Spleen (tissue), 11 donors: ENCODE measurements around the gene MYOC. TPM values are rescaled to one million over a fixed set of nuclear protein-coding genes. Genes with fewer than 3 reads are reported as not detected.
"Not testable (repeated sequence)": the region's sequence is repeated elsewhere in the genome, so short reads cannot be mapped to it uniquely, and the experiment has no call there.

Experiments used
- DNase-seq: peaks from one replicate; pipeline ENCODE4 v3.0.0-alpha.2; 2020
- H3K27ac ChIP-seq, 8 donors: fragments of 200-600 bp; sonication (generic) in 7 of 8; 1 replicate in 4 of 8; 2 replicates in 4 of 8; pipeline versions ENCODE4 v1.5.0 to v1.8.0; 2016 to 2021; ENCODE audit warnings: inconsistent platforms in 4 of 8, mild to moderate bottlenecking in 4 of 8, moderate library complexity in 1 of 8
- H3K27me3 ChIP-seq, 7 donors: fragments of 200-600 bp; sonication (generic) in 6 of 7; replicated peaks in 1 of 7; 1 replicate in 4 of 7; 2 replicates in 3 of 7; pipeline versions ENCODE4 v1.5.0 to v1.8.0; 2016 to 2021; ENCODE audit warnings: inconsistent platforms in 3 of 7, mild to moderate bottlenecking in 1 of 7
- H3K36me3 ChIP-seq, 6 donors: fragments of 200-600 bp; sonication (generic) in 5 of 6; 1 replicate in 4 of 6; 2 replicates in 2 of 6; pipeline versions ENCODE4 v1.5.0 to v1.8.0; 2016 to 2021; ENCODE audit warnings: inconsistent platforms in 2 of 6
- H3K4me1 ChIP-seq, 6 donors: fragments of 200-600 bp; sonication (generic) in 5 of 6; 1 replicate in 3 of 6; 2 replicates in 3 of 6; pipeline versions ENCODE4 v1.5.0 to v1.8.0; 2016 to 2021; ENCODE audit warnings: inconsistent platforms in 3 of 6
- H3K4me3 ChIP-seq, 8 donors: fragments of 200-600 bp; sonication (generic) in 7 of 8; 1 replicate in 4 of 8; 2 replicates in 4 of 8; pipeline versions ENCODE4 v1.5.0 to v1.8.0; 2016 to 2021; ENCODE audit warnings: inconsistent platforms in 4 of 8, mild to moderate bottlenecking in 4 of 8, moderate library complexity in 2 of 8
- H3K9me3 ChIP-seq, 8 donors: fragments of 200-600 bp; sonication (generic) in 7 of 8; 1 replicate in 4 of 8; 2 replicates in 4 of 8; pipeline versions ENCODE4 v1.5.0 to v1.8.0; 2016 to 2021; ENCODE audit warnings: inconsistent platforms in 4 of 8
- POLR2A ChIP-seq, 3 donors: fragments of 450-650 bp; IDR thresholded peaks; one replicate each; pipeline ENCODE4 v1.5.1; 2017; ENCODE audit warnings: antibody characterized with exemption in 3 of 3, mild to moderate bottlenecking in 1 of 3
- POLR2AphosphoS5 ChIP-seq, 3 donors: sonication (generic); formaldehyde crosslinking; IDR thresholded peaks; one replicate each; pipeline ENCODE4 v1.5.1; 2017; ENCODE audit warnings: antibody characterized with exemption in 3 of 3
- WGBS, 5 donors: extraction: QIAGEN DNeasy Blood & Tissue Kit in 3 of 5; methylation state at CpG; one replicate each; pipeline versions ENCODE4 v1.1.5 to v1.1.7; 2013 to 2018; 5-methylcytosine and 5-hydroxymethylcytosine counted together
- intact Hi-C: fragments of 100-400 bp; cut with DNase I; formaldehyde crosslinking; loops from one replicate; pipeline ENCODE4 v1.15.0; 2023; ENCODE audit warnings: low total_unique reads
- polyA plus RNA-seq, 3 donors: library from polyadenylated mRNA; stranded (reverse); fragments of 200-250 nt; gene quantifications; one replicate each; pipeline ENCODE4 v1.2.1, GENCODE V29; 2013
- total RNA-seq, 7 donors: library from RNA; depleted of rRNA in 3 of 7; stranded (reverse); fragments of >200 nt in 3 of 7; fragmentation: NEBNext Ultra II Directional in 4 of 7; extraction: Animal tissue kit (Norgen Biotek cat#: 25700) in 4 of 7; gene quantifications; one replicate each; pipeline versions ENCODE4 v1.1.0 to v1.2.1, GENCODE V29; 2016 to 2021
- TF ChIP-seq, protein P1 (sequence below), 11 experiments: fragments of 200-600 bp in 7 of 11; fragments of 450-650 bp in 4 of 11; sonication (generic) in 4 of 11; IDR thresholded peaks in 8 of 11; conservative IDR thresholded peaks in 3 of 11; 1 replicate in 7 of 11; 2 replicates in 4 of 11; pipeline versions ENCODE4 v1.4.0 to v1.8.0; 2016 to 2021; ENCODE audit warnings: antibody characterized with exemption in 11 of 11, inconsistent platforms in 4 of 11, mild to moderate bottlenecking in 1 of 11
- donor health status: healthy with polysubstance abuse.
- donor health status: DM: no; HTN: no; CAD: no; lungs with moderate emphysema.
- donor health status: DM: no; HTN: no; CAD: no.
- donor health status: Bipolar disorder and iron deficiency.
- donor health status: healthy.
- donor health status: DM: no; HTN: no; CAD: no.
- donor health status: DM: yes; HTN: yes; CAD: no.

The MYOC gene
- total and polyA plus RNA-seq, 10 donors, result 0.10 TPM; not detected in 9

DNA sequence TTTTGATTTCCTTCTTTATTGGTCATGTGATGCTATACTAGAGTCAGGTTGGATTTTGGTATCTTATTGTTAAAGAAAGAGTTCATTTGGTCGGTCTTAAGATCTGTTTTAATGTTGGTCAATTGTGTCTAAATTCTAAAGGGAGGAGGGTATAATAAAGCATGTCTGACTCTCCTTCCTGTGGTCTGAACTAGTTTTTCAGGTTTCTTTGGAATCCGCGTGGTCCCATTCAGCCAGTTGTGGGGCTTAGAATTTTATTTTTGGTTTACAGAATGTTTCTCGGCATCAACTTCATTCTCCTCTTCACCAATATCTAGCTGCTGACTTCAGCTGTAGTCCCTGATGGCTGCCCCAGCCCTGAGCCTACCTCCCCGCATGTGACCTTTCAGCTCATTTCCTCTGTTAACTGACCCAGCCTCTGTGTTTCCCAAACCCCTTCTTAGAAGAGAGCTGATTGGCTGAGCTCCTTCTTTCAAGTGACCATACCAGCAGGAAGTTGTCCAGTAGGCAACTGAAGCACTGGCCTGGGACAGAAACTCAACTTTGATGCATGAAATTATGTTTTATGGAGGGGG, 8.7 kb upstream of the MYOC start:
- TF ChIP-seq POLR2A (IDR thresholded peaks at IDR 0.05) (no peak), POLR2AphosphoS5 (IDR thresholded peaks at IDR 0.05) (no peak)
- TF ChIP-seq, protein P1, sequence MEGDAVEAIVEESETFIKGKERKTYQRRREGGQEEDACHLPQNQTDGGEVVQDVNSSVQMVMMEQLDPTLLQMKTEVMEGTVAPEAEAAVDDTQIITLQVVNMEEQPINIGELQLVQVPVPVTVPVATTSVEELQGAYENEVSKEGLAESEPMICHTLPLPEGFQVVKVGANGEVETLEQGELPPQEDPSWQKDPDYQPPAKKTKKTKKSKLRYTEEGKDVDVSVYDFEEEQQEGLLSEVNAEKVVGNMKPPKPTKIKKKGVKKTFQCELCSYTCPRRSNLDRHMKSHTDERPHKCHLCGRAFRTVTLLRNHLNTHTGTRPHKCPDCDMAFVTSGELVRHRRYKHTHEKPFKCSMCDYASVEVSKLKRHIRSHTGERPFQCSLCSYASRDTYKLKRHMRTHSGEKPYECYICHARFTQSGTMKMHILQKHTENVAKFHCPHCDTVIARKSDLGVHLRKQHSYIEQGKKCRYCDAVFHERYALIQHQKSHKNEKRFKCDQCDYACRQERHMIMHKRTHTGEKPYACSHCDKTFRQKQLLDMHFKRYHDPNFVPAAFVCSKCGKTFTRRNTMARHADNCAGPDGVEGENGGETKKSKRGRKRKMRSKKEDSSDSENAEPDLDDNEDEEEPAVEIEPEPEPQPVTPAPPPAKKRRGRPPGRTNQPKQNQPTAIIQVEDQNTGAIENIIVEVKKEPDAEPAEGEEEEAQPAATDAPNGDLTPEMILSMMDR (IDR thresholded peaks at IDR 0.05 in 8 of 11, conservative IDR thresholded peaks at IDR 0.05 in 3 of 11), result no peak
- WGBS, 5 donors, result 93 to 96% (median 94%) methylated on average over 5 of the region's 5 CpGs
- Histone ChIP-seq H3K4me3 (no peak overlapping the region), H3K4me1 (no peaks in the 10 kb centered on the region), H3K9me3 (no peaks in the 10 kb centered on the region), H3K27ac (no peak overlapping the region), H3K27me3 (peaks cover 0 to under 1% (median 0%) of the 10 kb centered on the region in 7 donors), H3K36me3 (no peaks in the 10 kb centered on the region)
- DNase-seq, result no peak
- intact Hi-C loops, result no loop called here

DNA sequence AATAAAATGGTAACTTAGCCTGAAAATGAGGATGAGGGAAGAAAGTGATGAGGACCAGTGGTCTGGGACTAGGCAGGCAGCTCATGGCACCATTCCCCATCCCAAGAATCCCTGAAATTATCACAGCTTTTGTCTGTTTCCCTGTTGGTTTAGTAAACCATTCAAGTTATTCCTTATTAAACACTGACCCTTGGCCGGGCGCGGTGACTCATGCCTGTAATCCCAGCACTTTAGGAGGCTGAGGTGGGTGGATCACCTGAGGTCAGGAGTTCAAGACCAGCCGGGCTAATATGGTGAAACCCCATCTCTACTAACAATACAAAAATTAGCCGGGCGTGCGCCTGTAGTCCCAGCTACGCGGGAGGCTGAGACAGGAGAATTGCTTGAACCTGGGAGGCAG, 3.7 kb upstream of the MYOC start:
- peaks cover 0 to 29% (median 0%) of the 10 kb centered on the region in 7 donors for H3K27me3 ChIP-seq
- H3K4me3 ChIP-seq, H3K9me3 ChIP-seq, intact Hi-C loops, H3K36me3 ChIP-seq, DNase-seq, H3K27ac ChIP-seq: not testable (repeated sequence)
- WGBS, 5 donors, result 93 to 99% (median 97%) methylated on average over 9 of the region's 9 CpGs
- peaks cover 0 to 18% (median 9%) of the 10 kb centered on the region in 6 donors for H3K4me1 ChIP-seq

DNA sequence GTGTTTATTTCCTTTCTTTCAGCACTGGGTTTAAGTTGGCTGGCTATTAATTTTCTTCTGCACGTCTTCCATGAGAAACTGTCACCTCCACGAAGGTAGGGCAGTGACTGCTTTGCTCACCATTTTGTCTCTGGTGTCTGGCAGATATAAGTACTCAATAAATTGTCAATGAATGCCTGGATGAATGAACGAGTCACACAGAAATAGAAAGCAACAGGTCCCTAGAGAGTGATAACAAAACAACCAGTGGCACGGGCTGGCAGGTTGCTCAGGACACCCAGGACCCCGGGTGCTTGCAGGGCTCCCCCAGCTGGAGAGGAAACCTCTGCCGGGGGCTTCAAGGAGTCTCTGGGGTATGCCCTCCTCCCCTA, 3.2 kb upstream of the MYOC start:
- TF ChIP-seq POLR2A (IDR thresholded peaks at IDR 0.05) (no peak), POLR2AphosphoS5 (IDR thresholded peaks at IDR 0.05) (no peak)
- TF ChIP-seq, protein P1 (IDR thresholded peaks at IDR 0.05 in 8 of 11, conservative IDR thresholded peaks at IDR 0.05 in 3 of 11), result no peak
- H3K36me3 ChIP-seq, result no peaks in the 10 kb centered on the region
- H3K9me3 ChIP-seq, result no peaks in the 10 kb centered on the region
- no peak for DNase-seq
- peak overlapping the region in 2 of 8 donors; percentile 24 to 39 for H3K4me3 ChIP-seq
- peak overlapping the region in 4 of 8 donors; percentile 17 to 68 (median 42) for H3K27ac ChIP-seq
- peaks cover 0 to 18% (median 9%) of the 10 kb centered on the region in 6 donors for H3K4me1 ChIP-seq
- peaks cover 0 to 29% (median 0%) of the 10 kb centered on the region in 7 donors for H3K27me3 ChIP-seq
- intact Hi-C loops, result no loop called here
- WGBS, 5 donors, result 53 to 67% (median 58%) methylated on average over 6 of the region's 6 CpGs

DNA sequence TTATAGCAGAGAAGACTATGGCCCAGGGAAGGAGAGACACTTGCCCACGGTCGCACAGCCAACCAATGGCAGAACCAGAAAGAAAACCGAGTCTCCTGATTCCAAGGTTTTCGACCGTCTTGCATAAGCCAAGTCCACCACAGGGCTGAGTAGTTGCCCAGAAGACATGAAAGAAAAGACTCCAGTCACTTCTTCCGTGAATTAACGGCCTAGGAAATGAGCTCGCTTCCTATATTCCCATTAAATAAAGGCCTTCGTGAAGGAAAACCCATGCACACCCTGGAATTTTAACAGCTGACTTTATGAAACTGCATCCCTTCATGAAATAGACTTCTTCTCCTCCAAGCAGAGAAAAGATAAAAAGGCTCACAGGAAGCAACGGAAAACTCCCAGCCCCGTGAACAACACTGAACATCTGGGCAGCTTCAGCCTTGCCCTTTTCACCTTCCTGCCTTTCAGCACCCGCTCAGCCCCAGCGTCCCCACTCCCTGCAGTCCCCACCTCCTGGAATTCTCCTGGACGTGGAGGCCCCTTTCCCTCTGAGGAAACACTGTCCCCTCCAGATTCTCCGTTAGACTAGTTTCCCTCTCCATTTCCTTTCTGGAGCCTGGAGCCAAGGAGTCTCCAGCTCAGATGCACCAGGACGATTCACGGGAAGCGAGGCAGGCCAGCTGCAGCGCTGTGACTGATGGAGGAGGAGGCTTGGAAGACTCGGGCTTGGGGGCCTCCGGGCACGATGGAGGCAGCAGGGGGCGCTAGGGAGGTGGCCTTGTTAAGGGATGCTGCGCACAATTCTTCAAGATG, 2.7 kb upstream of the MYOC start:
- peaks cover 0 to 18% (median 9%) of the 10 kb centered on the region in 6 donors for H3K4me1 ChIP-seq
- H3K36me3 ChIP-seq, result no peaks in the 10 kb centered on the region
- H3K27ac ChIP-seq, result peak overlapping the region in 6 of 8 donors; percentile 17 to 68 (median 44)
- peaks cover 0 to 29% (median 0%) of the 10 kb centered on the region in 7 donors for H3K27me3 ChIP-seq
- peak; percentile 87 for DNase-seq
- TF ChIP-seq POLR2A (IDR thresholded peaks at IDR 0.05), result no peak
- TF ChIP-seq, protein P1 (IDR thresholded peaks at IDR 0.05 in 8 of 11, conservative IDR thresholded peaks at IDR 0.05 in 3 of 11), result peak in 9 of 11 experiments; percentile 36 to 74 (median 58)
- TF ChIP-seq POLR2AphosphoS5 (IDR thresholded peaks at IDR 0.05), result peak in 2 of 3 donors; percentile 44 to 45
- intact Hi-C loops, result no loop called here
- 17 to 22% (median 20%) methylated on average over 24 of the region's 24 CpGs for WGBS, 5 donors
- H3K9me3 ChIP-seq, result no peaks in the 10 kb centered on the region
- peak overlapping the region in 3 of 8 donors; percentile 4 to 39 (median 24) for H3K4me3 ChIP-seq
